Upper lobe of left lung (tissue), 4 donors: ENCODE measurements around the gene GAN.

ENCODE experiments used
- POLR2A ChIP-seq, 4 donors: fragments of 450-650 bp; IDR thresholded peaks; one replicate each; pipeline ENCODE4 v1.5.1; 2016 to 2017; ENCODE audit warnings: antibody characterized with exemption in 4 of 4, mild to moderate bottlenecking in 2 of 4
- TF ChIP-seq, protein P1 (sequence below), 6 experiments: fragments of 450-650 bp in 4 of 6; fragments of 200-600 bp in 2 of 6; sonication (generic) in 2 of 6; IDR thresholded peaks; one replicate each; pipeline ENCODE4 v1.5.1; 2016 to 2019; ENCODE audit warnings: antibody characterized with exemption in 6 of 6

- TF ChIP-seq, protein P1, sequence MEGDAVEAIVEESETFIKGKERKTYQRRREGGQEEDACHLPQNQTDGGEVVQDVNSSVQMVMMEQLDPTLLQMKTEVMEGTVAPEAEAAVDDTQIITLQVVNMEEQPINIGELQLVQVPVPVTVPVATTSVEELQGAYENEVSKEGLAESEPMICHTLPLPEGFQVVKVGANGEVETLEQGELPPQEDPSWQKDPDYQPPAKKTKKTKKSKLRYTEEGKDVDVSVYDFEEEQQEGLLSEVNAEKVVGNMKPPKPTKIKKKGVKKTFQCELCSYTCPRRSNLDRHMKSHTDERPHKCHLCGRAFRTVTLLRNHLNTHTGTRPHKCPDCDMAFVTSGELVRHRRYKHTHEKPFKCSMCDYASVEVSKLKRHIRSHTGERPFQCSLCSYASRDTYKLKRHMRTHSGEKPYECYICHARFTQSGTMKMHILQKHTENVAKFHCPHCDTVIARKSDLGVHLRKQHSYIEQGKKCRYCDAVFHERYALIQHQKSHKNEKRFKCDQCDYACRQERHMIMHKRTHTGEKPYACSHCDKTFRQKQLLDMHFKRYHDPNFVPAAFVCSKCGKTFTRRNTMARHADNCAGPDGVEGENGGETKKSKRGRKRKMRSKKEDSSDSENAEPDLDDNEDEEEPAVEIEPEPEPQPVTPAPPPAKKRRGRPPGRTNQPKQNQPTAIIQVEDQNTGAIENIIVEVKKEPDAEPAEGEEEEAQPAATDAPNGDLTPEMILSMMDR (IDR thresholded peaks at IDR 0.05) = no peak
- no peak for TF ChIP-seq POLR2A (IDR thresholded peaks at IDR 0.05)
Measured at GRCh38 chr16:81307770-81308169, 7.0 kb upstream of the GAN start.
